Heart left ventricle (tissue), 16 donors: ENCODE results near the gene NEK7. TPM values are rescaled to one million over a fixed set of nuclear protein-coding genes. Genes with fewer than 3 reads are reported as not detected.

Source experiments
- ATAC-seq, 4 donors: fragments of 200-7000 bp; cut with Tn5 transposase; one replicate each; pipeline ENCODE4 v1.9.1; 2020 to 2022; ENCODE audit warnings: moderate library complexity in 4 of 4, mild to moderate bottlenecking in 3 of 4, moderate number of reproducible peaks in 1 of 4
- DNase-seq, 5 donors: peaks; one replicate each; pipeline ENCODE4 v3.0.0-alpha.2; 2020
- H3K27ac ChIP-seq, 12 donors: fragments of 200-600 bp; sonication (generic) in 4 of 12; one replicate each; pipeline versions ENCODE4 v1.5.0 to v1.8.0; 2016 to 2022; ENCODE audit warnings: mild to moderate bottlenecking in 2 of 12
- H3K27me3 ChIP-seq, 9 donors: fragments of 200-600 bp; sonication (generic) in 2 of 9; one replicate each; pipeline versions ENCODE4 v1.5.1 to v1.8.0; 2016 to 2022; ENCODE audit warnings: mild to moderate bottlenecking in 3 of 9
- H3K36me3 ChIP-seq, 9 donors: fragments of 200-600 bp; sonication (generic) in 2 of 9; one replicate each; pipeline versions ENCODE4 v1.5.0 to v1.8.0; 2018 to 2022; ENCODE audit warnings: mild to moderate bottlenecking in 2 of 9
- H3K4me1 ChIP-seq, 12 donors: fragments of 200-600 bp; sonication (generic) in 4 of 12; one replicate each; pipeline versions ENCODE4 v1.5.0 to v1.8.0; 2016 to 2022; ENCODE audit warnings: mild to moderate bottlenecking in 3 of 12
- H3K4me3 ChIP-seq, 12 donors: fragments of 200-600 bp; sonication (generic) in 4 of 12; one replicate each; pipeline versions ENCODE4 v1.5.0 to v1.8.0; 2017 to 2022; ENCODE audit warnings: mild to moderate bottlenecking in 9 of 12, moderate library complexity in 4 of 12
- H3K9me3 ChIP-seq, 12 donors: fragments of 200-600 bp; sonication (generic) in 4 of 12; one replicate each; pipeline versions ENCODE4 v1.5.0 to v1.8.0; 2016 to 2022; ENCODE audit warnings: mild to moderate bottlenecking in 1 of 12
- POLR2A ChIP-seq, 2 donors: fragments of 450-650 bp; IDR thresholded peaks; one replicate each; pipeline ENCODE4 v1.6.1; 2017; ENCODE audit warnings: antibody characterized with exemption in 2 of 2, mild to moderate bottlenecking in 2 of 2, moderate library complexity in 2 of 2
- WGBS, 4 donors: extraction: QIAGEN DNeasy Blood & Tissue Kit in 2 of 4; methylation state at CpG; one replicate each; pipeline versions ENCODE4 v1.1.5 to v1.1.7; 2013 to 2018; 5-methylcytosine and 5-hydroxymethylcytosine counted together
- intact Hi-C, 10 donors: fragments of 100-400 bp; cut with DNase I; formaldehyde crosslinking; loops; one replicate each; pipeline versions ENCODE4 v1.11.1 to v1.14.2; 2022
- polyA plus RNA-seq, 2 donors: library from polyadenylated mRNA; stranded (reverse); fragments of 200-250 nt; gene quantifications; one replicate each; pipeline ENCODE4 v1.2.3, GENCODE V29; 2013
- total RNA-seq, 9 donors: library from RNA; depleted of rRNA in 2 of 9; stranded (reverse); fragments of >200 nt in 2 of 9; fragmentation: NEBNext Ultra II Directional in 3 of 9; extraction: Animal tissue kit (Norgen Biotek cat#: 25700) in 3 of 9; gene quantifications; one replicate each; pipeline versions ENCODE4 v1.1.0 to v1.2.4, GENCODE V29; 2016 to 2023
- TF ChIP-seq, protein P1 (sequence below), 12 donors: fragments of 200-600 bp; sonication (generic) in 4 of 12; IDR thresholded peaks; one replicate each; pipeline versions ENCODE4 v1.5.0 to v1.8.0; 2018 to 2022; ENCODE audit warnings: antibody characterized with exemption in 12 of 12, mild to moderate bottlenecking in 5 of 12
- donor health status: ischemic (EF 13 %, LVEDD 7.1; RV severe dilation, severe dysfunction).
- donor health status: healthy with polysubstance abuse.
- donor health status: DM: no; HTN: yes; CAD: no.
- donor health status: DM: no; HTN: no; CAD: no.
- donor health status: ischemic (EF 25% LVEDD 6.9; RV normal size, moderate dysfunction).
- donor health status: ischemic (EF 25% LVEDD 5.7; RV mildly dilated, moderate dysfunction).
- donor health status: healthy.
- donor health status: DM: yes; HTN: yes; CAD: no.
- donor health status: ischemic (EF 35%, LVEDD 5.7; RV mildly dilated, moderate dysfunction).
- donor health status: nonischemic (EF 11% LVEDD 7.7; RV severe dilation, severe dysfunction).
- donor health status: DM: yes; HTN: yes; CAD: no.
- donor health status: PGD.
- donor health status: ischemic (EF 29% LVEDD 5.4; RV normal size, mild dysfunction).
- donor health status: nonischemic (EF 23%, LVEDD 6.1; RV moderate dilation, normal function).

Gene NEK7
- total and polyA plus RNA-seq, 11 donors: 57.5 to 499 (median 235) TPM

GRCh38 chr1:198265073-198265661, 108.4 kb downstream of the NEK7 start:
- peaks cover 0 to 20% (median 0%) of the 10 kb centered on the region in 9 donors for H3K36me3 ChIP-seq
- H3K4me3 ChIP-seq: no peak overlapping the region
- no peaks in the 10 kb centered on the region for H3K9me3 ChIP-seq
- ATAC-seq (peak; percentile 95 to 97 (median 96)), DNase-seq (peak in 4 of 5 donors; percentile 38 to 56 (median 52))
- intact Hi-C loops: loop anchor here in 7 of 10 donors (5.0 to 10.0 kb wide), 5 partner anchors 60 to 110 kb away; partner anchors contain the start of gene NEK7 (in 5 of the 7)
- 33 to 47% (median 44%) methylated on average over 3 of the region's 3 CpGs for WGBS, 4 donors
- TF ChIP-seq, protein P1, sequence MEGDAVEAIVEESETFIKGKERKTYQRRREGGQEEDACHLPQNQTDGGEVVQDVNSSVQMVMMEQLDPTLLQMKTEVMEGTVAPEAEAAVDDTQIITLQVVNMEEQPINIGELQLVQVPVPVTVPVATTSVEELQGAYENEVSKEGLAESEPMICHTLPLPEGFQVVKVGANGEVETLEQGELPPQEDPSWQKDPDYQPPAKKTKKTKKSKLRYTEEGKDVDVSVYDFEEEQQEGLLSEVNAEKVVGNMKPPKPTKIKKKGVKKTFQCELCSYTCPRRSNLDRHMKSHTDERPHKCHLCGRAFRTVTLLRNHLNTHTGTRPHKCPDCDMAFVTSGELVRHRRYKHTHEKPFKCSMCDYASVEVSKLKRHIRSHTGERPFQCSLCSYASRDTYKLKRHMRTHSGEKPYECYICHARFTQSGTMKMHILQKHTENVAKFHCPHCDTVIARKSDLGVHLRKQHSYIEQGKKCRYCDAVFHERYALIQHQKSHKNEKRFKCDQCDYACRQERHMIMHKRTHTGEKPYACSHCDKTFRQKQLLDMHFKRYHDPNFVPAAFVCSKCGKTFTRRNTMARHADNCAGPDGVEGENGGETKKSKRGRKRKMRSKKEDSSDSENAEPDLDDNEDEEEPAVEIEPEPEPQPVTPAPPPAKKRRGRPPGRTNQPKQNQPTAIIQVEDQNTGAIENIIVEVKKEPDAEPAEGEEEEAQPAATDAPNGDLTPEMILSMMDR (IDR thresholded peaks at IDR 0.05): no peak
- no peak for TF ChIP-seq POLR2A (IDR thresholded peaks at IDR 0.05)
- H3K4me1 ChIP-seq: peaks cover 0 to 76% (median 37%) of the 10 kb centered on the region in 12 donors
- peak overlapping the region; percentile 46 to 87 (median 78) for H3K27ac ChIP-seq
- H3K27me3 ChIP-seq: no peaks in the 10 kb centered on the region

DNA sequence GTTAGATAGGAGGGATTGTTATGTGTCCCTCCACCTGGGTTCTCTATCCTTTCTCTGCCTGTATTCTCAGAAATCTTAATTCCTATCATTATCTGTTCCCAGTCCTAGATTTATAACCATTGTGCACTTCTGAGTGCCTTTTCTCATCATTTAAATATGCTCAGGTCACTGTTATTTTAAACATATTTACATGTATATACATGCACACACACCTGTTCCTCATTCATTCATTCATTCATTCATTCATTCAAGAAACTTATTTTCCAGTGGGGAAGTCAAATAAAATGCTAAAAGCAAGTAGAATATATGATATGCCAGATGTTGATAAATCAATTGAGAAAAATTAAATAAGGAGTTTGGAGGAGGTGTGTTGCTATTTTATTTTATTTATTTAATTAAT, 110.3 kb downstream of the NEK7 start:
- peaks cover 0 to 3% (median 0%) of the 10 kb centered on the region in 12 donors for H3K9me3 ChIP-seq
- H3K36me3 ChIP-seq: peaks cover 0 to 20% (median 0%) of the 10 kb centered on the region in 9 donors
- H3K4me1 ChIP-seq: peaks cover 0 to 65% (median 33%) of the 10 kb centered on the region in 12 donors
- no peaks in the 10 kb centered on the region for H3K27me3 ChIP-seq
- DNase-seq: no peak
- intact Hi-C loops: loop anchor here in 7 of 10 donors (5.0 to 10.0 kb wide), 5 partner anchors 62 to 112 kb away; partner anchors contain the start of gene NEK7 (in 5 of the 7)
- H3K27ac ChIP-seq: peak overlapping the region in 8 of 12 donors; percentile 12 to 87 (median 57)
- no peak overlapping the region for H3K4me3 ChIP-seq
- TF ChIP-seq POLR2A (IDR thresholded peaks at IDR 0.05): no peak
- TF ChIP-seq, protein P1 (IDR thresholded peaks at IDR 0.05): no peak
- ATAC-seq: no peak

- ATAC-seq (no peak), DNase-seq (no peak)
- no peaks in the 10 kb centered on the region for H3K27me3 ChIP-seq
- peaks cover 0 to 3% (median 0%) of the 10 kb centered on the region in 12 donors for H3K9me3 ChIP-seq
- peaks cover 3 to 70% (median 40%) of the 10 kb centered on the region in 12 donors for H3K4me1 ChIP-seq
- peaks cover 0 to 20% (median 0%) of the 10 kb centered on the region in 9 donors for H3K36me3 ChIP-seq
- WGBS, 4 donors: 77 to 82% (median 80%) methylated on average over 4 of the region's 4 CpGs
- H3K27ac ChIP-seq: peak overlapping the region in 10 of 12 donors; percentile 22 to 66 (median 46)
- TF ChIP-seq POLR2A (IDR thresholded peaks at IDR 0.05): no peak
- TF ChIP-seq, protein P1 (IDR thresholded peaks at IDR 0.05): no peak
- intact Hi-C loops: loop anchor here in 8 of 10 donors (2.0 to 10.0 kb wide), 6 partner anchors 63 to 113 kb away; partner anchors contain the start of gene NEK7 (in 6 of the 8)
- H3K4me3 ChIP-seq: no peak overlapping the region
Observed at GRCh38 chr1:198267921-198268320, 111.1 kb downstream of the NEK7 start.
